ENCODE data around the gene CCDC51.

The CCDC51 gene

GRCh38 chr3:48433472-48434118 lies 6.3 kb downstream of the CCDC51 start:
- no peak for DNase-seq (ENCODE audit: low read depth in 2 of 2)

- DNase-seq (ENCODE audit: low read depth in 2 of 2): no peak
Measured at GRCh38 chr3:48432411-48433371, 7.2 kb downstream of the CCDC51 start.

GRCh38 chr3:48431224-48432029 lies 8.5 kb downstream of the CCDC51 start:
- no peak for DNase-seq (ENCODE audit: low read depth in 2 of 2)

GRCh38 chr3:48430708-48431101 lies 9.2 kb downstream of the CCDC51 start:
- DNase-seq (ENCODE audit: low read depth in 2 of 2): no peak

- no peak for DNase-seq (ENCODE audit: low read depth in 2 of 2)
Measured at GRCh38 chr3:48429960-48430707, 9.8 kb downstream of the CCDC51 start, which contains the start of gene PLXNB1. Gene PLXNB1, minus strand, starts transcription at chr3:48430086. Its CDS starts 5,475 bp downstream, at chr3:48424611.

GRCh38 chr3:48429317-48429959 lies 10.5 kb downstream of the CCDC51 start:
- DNase-seq (ENCODE audit: low read depth in 2 of 2): peak in 1 of 2 donors; percentile 30

- DNase-seq (ENCODE audit: low read depth in 2 of 2): no peak
Measured at GRCh38 chr3:48428572-48429316, 11.2 kb downstream of the CCDC51 start.

- no peak for DNase-seq (ENCODE audit: low read depth in 2 of 2)
Measured at GRCh38 chr3:48428088-48428571, 11.8 kb downstream of the CCDC51 start.

- DNase-seq (ENCODE audit: low read depth in 2 of 2): no peak
Measured at GRCh38 chr3:48427630-48427962, 12.3 kb downstream of the CCDC51 start.

GRCh38 chr3:48426944-48427629 lies 12.8 kb downstream of the CCDC51 start:
- DNase-seq (ENCODE audit: low read depth in 2 of 2): no peak

- no peak for DNase-seq (ENCODE audit: low read depth in 2 of 2)
Measured at GRCh38 chr3:48426401-48426909, 13.5 kb downstream of the CCDC51 start.

GRCh38 chr3:48425281-48425812 lies 14.6 kb downstream of the CCDC51 start:
- DNase-seq (ENCODE audit: low read depth in 2 of 2): no peak

GRCh38 chr3:48423883-48424695 lies 15.8 kb downstream of the CCDC51 start:
- DNase-seq (ENCODE audit: low read depth in 2 of 2): no peak

GRCh38 chr3:48423241-48423882 lies 16.6 kb downstream of the CCDC51 start:
- no peak for DNase-seq (ENCODE audit: low read depth in 2 of 2)

GRCh38 chr3:48422681-48423080 lies 17.2 kb downstream of the CCDC51 start:
- DNase-seq (ENCODE audit: low read depth in 2 of 2): no peak

- no peak for DNase-seq (ENCODE audit: low read depth in 2 of 2)
Measured at GRCh38 chr3:48422272-48422671, 17.6 kb downstream of the CCDC51 start.

- DNase-seq (ENCODE audit: low read depth in 2 of 2): no peak
Measured at GRCh38 chr3:48420561-48420960, 19.4 kb downstream of the CCDC51 start.

- no peak for DNase-seq (ENCODE audit: low read depth in 2 of 2)
Measured at GRCh38 chr3:48419597-48419996, 20.3 kb downstream of the CCDC51 start.

Data from activated CD4-positive, alpha-beta T cell treated with anti-CD3 and anti-CD28 coated beads for 24 hours (primary cell).